ENCODE data around the gene PTPN1.
"Not testable (repeated sequence)": the region's sequence is repeated elsewhere in the genome, so short reads cannot be mapped to it uniquely, and the experiment has no call there.

The PTPN1 gene

DNA sequence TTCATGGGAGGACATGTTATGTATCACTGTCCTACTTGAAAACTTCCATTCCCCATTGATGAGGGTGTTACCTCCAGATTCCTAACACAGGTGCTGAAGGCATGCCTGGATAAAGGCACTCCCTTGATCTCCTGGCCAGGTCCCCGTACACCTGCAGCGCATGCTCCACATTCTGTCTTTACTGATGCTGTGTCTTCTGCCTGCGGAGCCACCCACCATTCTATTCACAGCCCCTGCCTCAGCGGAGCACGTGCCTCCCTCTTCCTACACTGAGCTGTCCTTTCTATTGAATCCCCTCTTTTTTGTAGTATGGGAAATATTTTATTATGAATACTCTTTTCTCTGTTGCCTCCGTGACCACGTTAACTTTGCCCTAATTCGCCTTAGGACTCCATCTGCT, 25.0 kb downstream of the PTPN1 start:
- no peak for DNase-seq

DNA sequence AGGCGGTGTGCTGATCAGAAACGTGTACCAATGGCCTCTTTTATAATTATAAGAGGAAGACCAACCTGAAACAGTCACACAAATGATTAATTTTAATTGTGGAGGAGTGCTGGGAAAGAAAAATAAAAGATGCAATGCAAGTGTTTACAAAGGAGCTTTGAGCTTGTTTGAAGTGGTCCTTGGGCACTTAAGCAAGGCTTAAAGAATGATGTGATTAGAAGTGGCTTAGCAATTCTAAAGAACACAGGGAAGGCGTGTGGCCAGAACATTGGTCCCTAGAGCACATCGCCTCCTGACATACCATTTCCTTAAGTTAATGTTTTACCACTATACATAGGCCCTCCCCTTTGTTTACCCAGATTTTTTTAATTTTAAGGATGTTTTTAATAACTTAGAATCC, 26.1 kb downstream of the PTPN1 start:
- DNase-seq = no peak

- no peak for DNase-seq
These were observed 27.5 kb downstream of the PTPN1 start for GRCh38 chr20:50537546-50538201.

GRCh38 chr20:50538276-50538675, 28.1 kb downstream of the PTPN1 start:
- no peak for DNase-seq

- not testable (repeated sequence) for DNase-seq
These were observed 29.6 kb downstream of the PTPN1 start for GRCh38 chr20:50539798-50540197.

- DNase-seq = no peak
These were observed 30.7 kb downstream of the PTPN1 start for GRCh38 chr20:50540620-50541605.

- no peak for DNase-seq
These were observed 31.4 kb downstream of the PTPN1 start for GRCh38 chr20:50541606-50542041.

- no peak for DNase-seq
These were observed 33.1 kb downstream of the PTPN1 start for GRCh38 chr20:50543326-50543725.

DNA sequence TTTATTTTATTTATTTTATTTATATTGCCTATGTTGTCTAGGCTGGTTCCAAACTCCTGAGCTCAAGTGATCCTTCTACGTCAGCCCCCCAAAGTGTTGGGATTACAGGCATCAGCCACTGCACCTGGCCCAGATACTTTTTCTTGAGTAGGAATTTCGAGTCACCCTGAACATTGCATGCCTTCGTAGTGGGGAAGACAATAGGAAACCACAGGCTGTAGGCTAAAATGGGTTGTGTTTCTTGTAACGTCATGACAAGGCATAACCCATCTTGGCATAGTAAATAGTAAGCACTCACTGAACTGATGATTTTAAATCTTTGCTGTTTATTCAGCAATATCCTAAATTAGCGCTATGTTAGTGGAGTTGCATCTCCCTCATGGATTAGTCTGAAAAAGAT, 34.9 kb downstream of the PTPN1 start:
- DNase-seq = no peak

GRCh38 chr20:50546729-50547314, 36.6 kb downstream of the PTPN1 start:
- DNase-seq = no peak

- no peak for DNase-seq
These were observed 37.8 kb downstream of the PTPN1 start for GRCh38 chr20:50547964-50548363.

DNA sequence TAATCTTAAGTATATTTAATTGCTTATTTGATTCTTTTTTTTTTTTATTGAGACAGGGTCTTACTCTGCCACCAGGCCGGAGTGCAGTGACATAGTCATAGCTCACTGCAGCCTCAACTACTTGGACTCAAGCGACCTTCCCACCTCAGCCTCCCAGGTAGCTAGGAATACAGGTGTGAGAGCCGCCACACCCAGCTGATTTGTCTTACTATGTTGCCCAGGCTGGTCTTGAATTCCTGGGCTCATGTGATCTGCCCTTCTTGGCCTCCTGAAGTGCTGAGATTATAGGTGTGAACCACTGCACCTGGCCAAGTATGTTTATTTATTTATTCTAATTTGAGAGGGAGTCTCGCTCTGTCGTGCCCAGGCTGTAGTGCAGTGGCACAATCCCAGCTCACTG, 38.2 kb downstream of the PTPN1 start:
- DNase-seq = no peak

GRCh38 chr20:50550531-50550930, 40.3 kb downstream of the PTPN1 start:
- DNase-seq = no peak

DNA sequence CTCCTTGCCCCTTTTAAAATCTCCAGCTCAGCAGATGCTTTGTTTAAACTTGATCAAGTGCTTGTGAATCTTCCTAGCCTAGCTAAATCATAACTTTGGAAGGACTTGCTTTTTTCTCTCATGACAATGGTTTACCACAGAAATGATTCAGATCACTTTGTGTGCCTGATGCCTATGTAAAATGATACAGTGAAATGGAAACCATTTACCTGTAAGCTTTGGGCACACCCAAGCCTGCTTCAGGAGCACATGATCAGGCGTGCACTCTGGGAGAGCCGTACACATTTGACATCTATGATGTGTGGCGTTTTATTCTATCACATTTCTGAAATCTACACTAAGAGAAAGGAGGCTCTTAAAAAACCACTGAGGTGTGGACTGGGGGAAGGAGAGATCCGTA, 41.1 kb downstream of the PTPN1 start:
- no peak for DNase-seq

- DNase-seq = no peak
These were observed 42.8 kb downstream of the PTPN1 start for GRCh38 chr20:50552979-50553378.

- DNase-seq = no peak
These were observed 44.8 kb downstream of the PTPN1 start for GRCh38 chr20:50554694-50555579.

DNA sequence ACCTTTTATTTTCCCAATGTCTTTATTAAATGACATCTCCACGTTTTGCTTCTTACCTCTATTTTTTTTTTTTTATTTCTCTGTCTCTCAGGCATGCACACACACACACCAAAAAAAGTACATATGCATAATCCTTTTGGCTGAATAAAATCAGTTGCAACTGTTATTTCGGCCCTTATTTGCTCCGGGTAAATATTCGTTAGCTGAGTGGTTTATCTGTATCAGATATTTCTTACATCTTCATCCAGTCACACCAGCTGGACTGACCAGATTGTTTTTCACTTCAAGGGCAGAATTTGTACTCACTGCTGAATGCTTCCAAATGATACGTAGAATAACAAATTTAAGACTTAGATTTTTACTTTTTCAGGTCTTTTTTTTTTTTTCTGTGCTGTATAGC, 45.5 kb downstream of the PTPN1 start:
- DNase-seq = no peak

DNA sequence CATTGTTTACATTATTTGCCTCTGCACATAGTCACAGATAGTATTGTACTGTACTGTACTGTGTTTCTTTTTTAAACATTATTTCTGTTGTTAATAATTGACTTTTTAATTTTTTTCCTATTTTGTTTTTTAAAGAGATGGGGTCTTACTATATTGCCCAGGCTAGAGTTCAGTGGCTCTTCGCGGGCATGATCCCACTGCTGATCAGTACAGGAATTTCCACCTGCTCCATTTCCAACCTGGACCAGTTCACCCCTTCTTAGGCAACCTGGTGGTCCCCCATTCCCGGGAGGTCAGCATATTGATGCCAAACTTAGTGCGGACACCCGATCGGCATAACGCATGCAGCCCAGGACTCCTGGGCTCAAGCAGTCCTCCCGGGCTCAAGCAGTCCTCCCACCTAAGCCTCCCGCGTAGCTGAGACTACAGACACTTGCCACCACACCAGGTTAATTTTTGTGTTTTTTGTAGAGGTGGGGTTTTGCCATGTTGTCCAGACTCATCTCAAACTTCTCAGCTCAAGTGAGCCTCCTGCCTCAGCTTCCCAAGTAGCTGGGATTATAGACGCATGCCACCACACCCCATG, 47.5 kb downstream of the PTPN1 start:
- DNase-seq = no peak

GRCh38 chr20:50558483-50558925, 48.3 kb downstream of the PTPN1 start:
- no peak for DNase-seq

DNA sequence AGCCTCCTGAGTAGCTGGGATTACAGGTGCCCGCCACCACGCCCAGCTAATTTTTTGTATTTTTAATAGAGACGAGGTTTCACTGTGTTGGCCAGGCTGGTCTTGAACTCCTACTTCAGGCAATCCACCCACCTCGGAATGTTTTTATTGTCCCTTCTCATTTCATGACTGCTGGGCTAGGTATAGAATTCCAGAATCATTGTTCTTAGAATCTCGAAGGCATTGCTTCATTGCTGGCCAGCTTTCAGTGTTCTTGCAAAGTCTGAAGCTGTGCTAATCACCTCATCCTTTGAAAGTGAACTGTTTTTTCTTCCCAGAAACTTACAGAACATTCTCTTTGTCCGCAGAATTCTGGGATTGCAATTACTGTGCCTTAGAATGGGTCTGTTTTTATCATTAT, 49.0 kb downstream of the PTPN1 start:
- no peak for DNase-seq

- no peak for DNase-seq
These were observed 49.9 kb downstream of the PTPN1 start for GRCh38 chr20:50559856-50560638.
